ENCODE results near the gene TIMD4.

TIMD4 gene

DNA sequence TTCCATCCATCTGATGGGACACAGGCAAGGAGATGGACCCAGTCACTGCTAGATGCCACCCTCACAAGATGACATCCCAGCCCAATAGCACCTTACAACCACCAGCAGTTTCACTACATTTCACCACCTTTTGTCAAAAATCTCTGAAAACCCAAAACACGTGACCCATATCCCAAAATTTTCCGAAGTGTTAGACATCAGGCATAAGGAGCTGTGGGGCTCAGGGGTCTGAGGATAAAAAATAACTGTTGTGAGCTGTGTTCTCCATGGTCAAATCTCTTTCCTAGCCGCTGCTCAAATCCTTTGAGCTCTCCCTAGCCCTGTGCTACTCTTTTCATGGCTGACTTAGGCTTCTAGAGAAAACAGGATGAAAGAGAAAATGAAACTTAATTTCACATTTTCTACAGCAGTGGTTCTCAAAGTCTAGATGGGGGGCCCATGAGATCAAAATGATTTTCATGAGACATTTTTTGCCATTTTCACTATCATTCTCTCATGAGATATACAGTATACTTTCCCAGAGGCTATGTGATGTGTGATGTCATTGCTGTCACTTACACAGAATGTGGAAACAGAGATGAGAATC lies 40.7 kb downstream of the TIMD4 start:
- no peak for DNase-seq (ENCODE audit: low read depth in 2 of 3, low spot score in 1 of 3)

- no peak for DNase-seq (ENCODE audit: low read depth in 2 of 3, low spot score in 1 of 3)
These were observed 42.1 kb downstream of the TIMD4 start for GRCh38 chr5:156920861-156921431.

DNA sequence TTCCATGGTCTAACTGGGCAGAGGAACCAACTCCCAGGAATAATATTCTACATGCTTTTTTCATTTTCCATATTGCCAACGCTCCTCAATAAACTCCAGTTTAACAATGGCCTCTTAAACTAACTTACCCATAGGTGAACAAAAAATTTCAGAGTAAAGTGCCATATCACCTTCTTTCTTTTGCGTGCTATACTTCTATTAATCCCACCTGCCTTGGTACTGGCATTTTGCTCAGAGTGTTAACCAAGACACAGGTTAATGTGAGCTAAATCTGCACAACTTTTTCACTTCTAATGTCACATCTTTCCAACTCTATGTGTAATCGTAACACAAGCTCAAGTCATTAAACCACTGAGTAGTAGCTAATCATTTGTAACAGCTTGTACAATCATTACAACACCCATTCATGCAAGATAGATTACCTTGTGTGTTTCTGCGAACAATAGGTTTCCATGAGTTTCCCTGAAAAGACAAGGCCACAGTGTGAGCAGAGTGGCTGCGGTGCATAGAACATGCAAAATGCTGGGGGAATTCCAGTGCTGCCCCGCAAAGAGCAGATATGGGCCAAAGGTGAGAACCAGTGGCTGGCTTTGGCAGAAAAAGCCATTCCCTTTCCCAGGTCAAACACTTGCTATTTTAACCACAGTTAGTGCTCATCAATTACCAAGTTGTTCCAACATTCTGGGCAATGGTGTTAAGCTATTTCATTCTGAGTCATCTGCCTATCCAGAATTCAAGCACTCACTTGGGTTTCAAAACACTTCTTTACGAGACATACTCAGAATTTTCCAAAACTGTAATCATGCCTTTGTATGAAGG lies 42.8 kb downstream of the TIMD4 start:
- peak; percentile 52 to 81 (median 69) for DNase-seq (ENCODE audit: low read depth in 2 of 3, low spot score in 1 of 3)

GRCh38 chr5:156918311-156918845 lies 44.6 kb downstream of the TIMD4 start:
- DNase-seq (ENCODE audit: low read depth in 2 of 3, low spot score in 1 of 3): no peak

DNA sequence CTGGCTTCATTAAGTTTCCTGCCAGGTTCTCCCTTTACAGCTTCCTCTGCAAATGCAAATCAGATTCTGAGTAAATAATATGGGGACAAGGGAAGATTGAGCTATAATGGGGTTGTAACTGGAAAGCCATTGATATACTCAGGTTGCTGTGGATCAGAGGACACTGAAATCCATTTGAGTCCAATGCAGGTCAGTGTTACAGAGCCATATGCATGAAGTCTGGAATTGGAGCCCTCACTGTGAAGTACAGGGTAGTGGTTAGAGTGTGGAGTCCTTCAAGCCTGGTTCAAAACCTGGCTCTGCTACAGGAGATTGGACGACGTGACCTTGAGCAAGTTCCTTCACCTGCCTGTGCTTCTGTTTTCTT lies 48.7 kb downstream of the TIMD4 start:
- DNase-seq (ENCODE audit: low read depth in 2 of 3, low spot score in 1 of 3): no peak

DNA sequence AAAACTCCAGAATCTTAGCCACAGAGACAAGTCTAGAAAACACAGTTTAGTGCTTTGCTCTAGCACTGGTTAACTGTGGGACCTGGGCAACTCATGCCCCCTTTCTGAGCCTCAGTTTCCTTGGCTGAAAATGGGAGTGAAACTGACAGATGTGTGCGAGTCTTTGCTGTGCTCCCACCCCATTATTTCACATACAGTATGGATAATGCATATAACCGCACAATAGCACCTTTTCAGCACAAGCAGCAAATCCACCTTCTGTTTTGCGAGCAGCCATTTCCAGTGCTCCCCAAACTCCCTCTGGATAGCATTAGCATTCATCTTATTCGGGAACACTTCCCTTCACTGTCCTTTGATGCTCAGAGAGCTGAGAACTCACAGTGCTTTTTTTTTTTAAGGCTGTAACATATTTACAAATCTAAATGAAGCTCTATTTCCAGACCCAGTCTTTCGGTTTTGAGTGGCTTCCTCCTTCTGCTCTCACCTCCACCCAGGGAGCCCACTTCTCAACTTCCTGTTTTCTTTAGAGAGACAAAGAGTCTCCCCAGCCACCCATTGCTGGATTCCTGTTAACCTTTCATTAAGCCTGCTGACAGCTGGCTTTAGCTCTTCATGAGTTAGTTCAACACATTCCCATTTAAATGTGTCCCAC lies 49.2 kb downstream of the TIMD4 start:
- DNase-seq (ENCODE audit: low read depth in 2 of 3, low spot score in 1 of 3): no peak

DNA sequence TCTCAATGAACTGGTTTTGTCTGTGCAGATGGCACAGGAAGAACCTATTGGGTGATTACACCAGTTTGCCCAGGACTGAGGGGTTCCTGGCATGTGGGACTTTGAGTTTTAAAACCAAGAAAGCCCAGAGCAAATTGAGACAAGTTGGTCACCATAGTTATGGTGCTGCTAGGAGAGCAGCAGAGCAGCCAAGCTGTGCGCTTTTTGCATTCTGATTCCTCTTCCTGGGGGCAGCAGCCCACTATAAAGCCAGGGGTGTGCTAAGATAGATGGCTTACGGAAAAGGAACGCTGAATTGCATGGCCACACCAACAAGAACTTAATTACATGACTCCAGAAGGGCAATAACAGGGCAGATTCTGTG lies 49.7 kb downstream of the TIMD4 start:
- no peak for DNase-seq (ENCODE audit: low read depth in 2 of 3, low spot score in 1 of 3)

DNA sequence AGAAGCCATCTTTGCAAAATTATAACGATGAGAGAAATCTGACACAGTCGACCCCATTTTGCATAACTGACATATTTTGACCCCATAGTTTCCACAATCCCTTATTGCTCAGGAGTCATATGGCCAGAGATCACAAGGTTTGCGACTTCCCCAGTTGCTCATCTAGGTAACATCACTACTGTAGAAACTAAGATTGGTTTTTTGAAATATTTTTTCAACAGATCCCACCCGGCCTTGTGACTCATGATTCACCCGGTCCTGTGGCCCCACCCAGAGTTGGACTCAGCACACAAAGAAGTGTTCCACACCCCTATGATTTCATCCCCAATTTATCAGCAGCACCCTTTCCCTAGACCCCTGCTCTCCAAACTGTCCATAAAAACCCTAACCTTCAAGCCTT lies 50.2 kb downstream of the TIMD4 start:
- DNase-seq (ENCODE audit: low read depth in 2 of 3, low spot score in 1 of 3): no peak

DNA sequence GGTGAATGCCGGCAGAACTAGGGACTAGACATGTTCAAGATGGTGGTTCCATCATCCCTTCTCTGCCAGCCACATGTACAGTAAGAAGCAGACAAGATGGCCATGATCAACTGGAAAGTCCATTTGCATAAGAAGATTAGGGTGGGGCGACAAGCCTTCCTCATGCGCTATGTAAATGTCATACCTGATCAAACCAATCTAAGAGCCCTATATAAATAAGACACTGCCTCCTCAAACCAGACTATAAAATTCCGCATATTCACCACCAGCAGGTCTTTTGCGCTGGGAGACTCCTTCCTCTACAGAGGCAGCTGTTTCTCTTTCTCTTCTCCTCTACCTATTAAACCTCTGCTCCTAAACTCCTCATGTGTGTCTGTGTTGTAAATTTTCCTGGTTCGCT lies 53.8 kb downstream of the TIMD4 start:
- no peak for DNase-seq (ENCODE audit: low read depth in 2 of 3, low spot score in 1 of 3)

- DNase-seq (ENCODE audit: low read depth in 2 of 3, low spot score in 1 of 3): no peak
These were observed 55.4 kb downstream of the TIMD4 start for GRCh38 chr5:156907667-156908066.

GRCh38 chr5:156906807-156907206 lies 56.2 kb downstream of the TIMD4 start:
- DNase-seq (ENCODE audit: low read depth in 2 of 3, low spot score in 1 of 3): no peak

- DNase-seq (ENCODE audit: low read depth in 2 of 3, low spot score in 1 of 3): no peak
These were observed 66.5 kb downstream of the TIMD4 start for GRCh38 chr5:156896546-156896945.

DNA sequence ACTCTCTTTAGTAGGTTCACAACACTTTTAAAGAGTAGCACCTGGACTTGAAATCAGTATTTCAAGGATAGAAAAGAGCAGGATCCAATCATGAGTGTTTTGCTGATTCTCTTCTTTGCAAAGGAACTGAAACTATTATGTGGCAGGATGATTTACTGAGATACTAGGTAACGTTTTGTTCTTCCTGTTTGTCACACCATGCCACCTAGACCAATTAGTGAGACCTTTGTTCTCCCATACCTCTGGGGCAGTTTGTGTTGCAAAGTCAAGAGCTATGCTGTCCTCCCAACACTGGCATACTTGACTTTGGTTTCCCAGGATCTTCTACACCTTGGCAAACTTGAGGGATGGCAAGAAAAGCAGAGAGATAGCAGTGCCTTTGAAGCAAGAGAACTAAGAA lies 69.5 kb downstream of the TIMD4 start:
- DNase-seq (ENCODE audit: low read depth in 2 of 3, low spot score in 1 of 3): no peak

- no peak for DNase-seq (ENCODE audit: low read depth in 2 of 3, low spot score in 1 of 3)
These were observed 70.2 kb downstream of the TIMD4 start for GRCh38 chr5:156892864-156893263.

- DNase-seq (ENCODE audit: low read depth in 2 of 3, low spot score in 1 of 3): no peak
These were observed 70.8 kb downstream of the TIMD4 start for GRCh38 chr5:156892223-156892622.

GRCh38 chr5:156888520-156888919 lies 74.5 kb downstream of the TIMD4 start:
- DNase-seq (ENCODE audit: low read depth in 2 of 3, low spot score in 1 of 3): no peak

GRCh38 chr5:156883316-156883875 lies 79.6 kb downstream of the TIMD4 start:
- DNase-seq (ENCODE audit: low read depth in 2 of 3, low spot score in 1 of 3): no peak

GRCh38 chr5:156879665-156880285 lies 83.3 kb downstream of the TIMD4 start:
- no peak for DNase-seq (ENCODE audit: low read depth in 2 of 3, low spot score in 1 of 3)

DNA sequence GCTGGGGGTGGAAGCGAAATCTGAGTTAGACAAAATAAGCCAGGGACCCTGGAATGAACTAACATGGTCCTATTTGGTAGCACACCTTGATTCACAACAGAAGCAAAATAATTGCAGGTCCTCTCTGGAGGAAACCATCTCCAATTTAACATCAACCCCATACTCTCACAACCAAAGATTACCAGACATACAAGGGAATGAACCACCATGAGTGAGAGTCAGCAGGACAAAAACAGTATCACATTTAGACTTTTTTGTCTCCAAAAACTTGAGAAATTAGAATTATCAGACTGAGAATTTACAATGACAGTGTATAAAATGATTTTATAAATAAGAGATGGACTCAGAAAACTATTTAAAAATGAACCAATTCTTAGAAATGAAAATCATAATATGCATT lies 91.8 kb downstream of the TIMD4 start:
- DNase-seq (ENCODE audit: low read depth in 2 of 3, low spot score in 1 of 3): no peak

- no peak for DNase-seq (ENCODE audit: low read depth in 2 of 3, low spot score in 1 of 3)
These were observed 92.6 kb downstream of the TIMD4 start for GRCh38 chr5:156870498-156870839.

All from stimulated activated CD4-positive, alpha-beta T cell treated with anti-CD3 and anti-CD28 coated beads, Interleukin-12 subunit alpha, Interleukin-12 subunit beta, amount 100 ng/mL, for 48 hours (primary cell).